Nephron progenitor cell (in vitro differentiated cells): ENCODE measurements around the gene ZFYVE9.
A peak's percentile ranks its signal among the peaks of the same experiment; 100 is the strongest.

Source experiments
- DNase-seq: peaks from one replicate; pipeline ENCODE4 v3.0.0; 2021
- H3K27ac Mint-ChIP-seq: 2 replicates; pipeline ENCODE4 v1.8.0; 2021; ENCODE audit warnings: mild to moderate bottlenecking, moderate library complexity, mixed read lengths
- H3K27me3 Mint-ChIP-seq: 2 replicates; pipeline ENCODE4 v1.8.0; 2021; ENCODE audit warnings: mild to moderate bottlenecking, low read depth, mixed read lengths; ENCODE audit not compliant: poor library complexity
- H3K36me3 Mint-ChIP-seq: 2 replicates; pipeline ENCODE4 v1.8.0; 2021; ENCODE audit warnings: low read depth, mixed read lengths
- H3K4me1 Mint-ChIP-seq: 2 replicates; pipeline ENCODE4 v1.8.0; 2021; ENCODE audit warnings: mixed read lengths
- H3K4me3 Mint-ChIP-seq: 2 replicates; pipeline ENCODE4 v1.8.0; 2021; ENCODE audit warnings: mild to moderate bottlenecking, moderate library complexity, mixed read lengths
- H3K9me3 Mint-ChIP-seq: 2 replicates; pipeline ENCODE4 v1.8.0; 2021; ENCODE audit warnings: mild to moderate bottlenecking, moderate library complexity, mixed read lengths
- CTCF ChIP-seq: fragments of 200-600 bp; sonication (generic); IDR thresholded peaks from 2 replicates; pipeline ENCODE4 v1.5.0; 2021; ENCODE audit warnings: antibody characterized with exemption

Gene ZFYVE9

GRCh38 chr1:52355436-52355835, 213.5 kb downstream of the ZFYVE9 start:
- H3K36me3 Mint-ChIP-seq: peaks cover 57% of the 10 kb centered on the region
- TF ChIP-seq CTCF: no peak
- no peaks in the 10 kb centered on the region for H3K9me3 Mint-ChIP-seq
- H3K27me3 Mint-ChIP-seq: no peaks in the 10 kb centered on the region
- DNase-seq: no peak
- no peak overlapping the region for H3K4me3 Mint-ChIP-seq
- H3K4me1 Mint-ChIP-seq: peaks cover under 1% of the 10 kb centered on the region
- peak overlapping the region; percentile 90 for H3K27ac Mint-ChIP-seq

GRCh38 chr1:52355847-52356505, 214.1 kb downstream of the ZFYVE9 start:
- H3K36me3 Mint-ChIP-seq: peaks cover 59% of the 10 kb centered on the region
- H3K27ac Mint-ChIP-seq: peak overlapping the region; percentile 90

GRCh38 chr1:52356818-52357355, 215.0 kb downstream of the ZFYVE9 start:
- TF ChIP-seq CTCF: no peak
- Mint-ChIP-seq H3K4me1 (peaks cover 5% of the 10 kb centered on the region), H3K9me3 (no peaks in the 10 kb centered on the region), H3K36me3 (peaks cover 68% of the 10 kb centered on the region), H3K27ac (peak overlapping the region; percentile 90), H3K4me3 (no peak overlapping the region), H3K27me3 (no peaks in the 10 kb centered on the region)
- DNase-seq: no peak

More at GRCh38 chr1:52355847-52356505, 214.1 kb downstream of the ZFYVE9 start:
- no peak for TF ChIP-seq CTCF
- Mint-ChIP-seq H3K4me3 (no peak overlapping the region), H3K4me1 (no peaks in the 10 kb centered on the region), H3K27me3 (no peaks in the 10 kb centered on the region), H3K9me3 (no peaks in the 10 kb centered on the region)
- DNase-seq: no peak

- Mint-ChIP-seq H3K9me3 (no peaks in the 10 kb centered on the region), H3K27ac (peak overlapping the region; percentile 51), H3K27me3 (no peaks in the 10 kb centered on the region), H3K4me3 (no peak overlapping the region), H3K4me1 (peaks cover 5% of the 10 kb centered on the region), H3K36me3 (peaks cover 68% of the 10 kb centered on the region)
- no peak for TF ChIP-seq CTCF
- no peak for DNase-seq
Measured at GRCh38 chr1:52357397-52357796, 215.5 kb downstream of the ZFYVE9 start.

- no peak overlapping the region for H3K27ac Mint-ChIP-seq
- H3K27me3 Mint-ChIP-seq: no peaks in the 10 kb centered on the region
- H3K36me3 Mint-ChIP-seq: peaks cover 60% of the 10 kb centered on the region
- H3K4me1 Mint-ChIP-seq: peaks cover 5% of the 10 kb centered on the region
- no peak overlapping the region for H3K4me3 Mint-ChIP-seq
- no peak for DNase-seq
- H3K9me3 Mint-ChIP-seq: no peaks in the 10 kb centered on the region
- TF ChIP-seq CTCF: no peak
Measured at GRCh38 chr1:52358851-52359497, 217.1 kb downstream of the ZFYVE9 start.
